K562 (cell line): ENCODE data around the gene RABGAP1L. TPM values are rescaled to one million over a fixed set of nuclear protein-coding genes. Genes with fewer than 3 reads are reported as not detected.

Source experiments
- ATAC-seq: fragments of 200-7000 bp; cut with Tn5 transposase; 3 replicates; pipeline ENCODE4 v1.9.1; 2020; ENCODE audit warnings: moderate library complexity
- BruUV-seq: library from RNA; stranded (reverse); fragments of 400-500 nt; replicated peaks from 2 replicates; lab custom pipeline; 2021; lab: Mats Ljungman, UMichigan
- CTCF ChIA-PET: fragments of 300-600 bp; formaldehyde crosslinking; extraction: SDS; loops from one replicate; lab custom pipeline; 2021; ENCODE audit warnings: low intra/inter-chr PET ratio; lab: Yijun Ruan, JAX
- POLR2A ChIA-PET: fragments of 300-600, 350-650 bp; sonication (Branson Sonifier 250); formaldehyde crosslinking; extraction: SDS; loops from one replicate; lab custom pipeline; 2021; ENCODE audit warnings: antibody characterized with exemption, inconsistent platforms; lab: Yijun Ruan, JAX
- DNase-seq, 4 experiments: peaks; one replicate each; pipeline versions ENCODE4 v3.0.0 to v3.0.0-alpha.2; 2011 to 2018; ENCODE audit warnings: low spot score in 3 of 4, mixed read lengths in 3 of 4; ENCODE audit errors: extremely low read depth in 1 of 4
- FAIRE-seq: peaks from 2 replicates; lab custom pipeline; 2011; peaks lifted over from hg19 to GRCh38; lab: Jason Lieb, UNC
- H2AFZ ChIP-seq: 2 replicates; pipeline ENCODE4 v1.6.0; 2011; ENCODE audit warnings: low read depth, low read length, control low read depth, inconsistent platforms
- H3K27ac ChIP-seq: fragments of 200-600 bp; 3 replicates; pipeline ENCODE4 v1.8.0; 2011; ENCODE audit warnings: low read depth, mild to moderate bottlenecking, control low read depth, inconsistent platforms, low read length, moderate library complexity, mixed read lengths; ENCODE audit errors: extremely low read depth
- H3K27me3 ChIP-seq, 2 experiments: fragments of 300-600 bp in 1 of 2; 2 replicates in 1 of 2; 3 replicates in 1 of 2; pipeline versions ENCODE4 v1.6.0 to v1.8.0; 2011; ENCODE audit warnings: inconsistent platforms in 2 of 2, low read length in 2 of 2, mild to moderate bottlenecking in 1 of 2, mixed read lengths in 1 of 2, moderate library complexity in 1 of 2; ENCODE audit not compliant: control insufficient read depth in 2 of 2, insufficient read depth in 2 of 2
- H3K36me3 ChIP-seq: fragments of 300-600 bp; 3 replicates; pipeline ENCODE4 v1.8.0; 2011; ENCODE audit warnings: mild to moderate bottlenecking, low read length, inconsistent platforms; ENCODE audit not compliant: control insufficient read depth, insufficient read depth
- H3K4me1 ChIP-seq, 2 experiments: fragments of 200-600 bp in 1 of 2; replicated peaks in 1 of 2; 2 replicates in 1 of 2; 3 replicates in 1 of 2; pipeline versions ENCODE4 v1.5.1 to v1.8.0; 2011; ENCODE audit warnings: inconsistent platforms in 2 of 2, low read length in 2 of 2, mild to moderate bottlenecking in 1 of 2, mixed read lengths in 1 of 2, moderate library complexity in 1 of 2; ENCODE audit not compliant: control insufficient read depth in 2 of 2, insufficient read depth in 2 of 2
- H3K4me2 ChIP-seq: 2 replicates; pipeline ENCODE4 v1.6.1; 2011; ENCODE audit warnings: low read length, control low read depth, inconsistent platforms, mixed read lengths; ENCODE audit not compliant: insufficient read depth
- H3K4me3 ChIP-seq: fragments of 200-600 bp; sonication (generic), shearing (Covaris generic); 2 replicates; pipeline ENCODE4 v1.5.1; 2016; ENCODE audit warnings: control low read depth, inconsistent platforms
- H3K79me2 ChIP-seq: fragments of 200-600 bp; 3 replicates; pipeline ENCODE4 v1.8.0; 2011; ENCODE audit warnings: low read length, inconsistent platforms; ENCODE audit not compliant: control insufficient read depth, insufficient read depth
- H3K9ac ChIP-seq, 2 experiments: 2 replicates each; pipeline versions ENCODE4 v1.6.0 to v1.6.1; 2011; ENCODE audit warnings: low read depth in 2 of 2, low read length in 2 of 2, control low read depth in 1 of 2, inconsistent platforms in 1 of 2, mild to moderate bottlenecking in 1 of 2, mixed read lengths in 1 of 2; ENCODE audit not compliant: insufficient read depth in 1 of 2
- H3K9me1 ChIP-seq: one replicate; pipeline ENCODE4 v1.6.0; 2011; ENCODE audit warnings: inconsistent platforms, mild to moderate bottlenecking, low read length, moderate library complexity; ENCODE audit not compliant: control insufficient read depth, insufficient read depth
- H3K9me3 ChIP-seq: replicated peaks from 2 replicates; pipeline ENCODE4 v1.5.1; 2011; ENCODE audit warnings: low read depth, low read length, inconsistent platforms; ENCODE audit not compliant: control insufficient read depth, insufficient read depth
- H4K20me1 ChIP-seq: replicated peaks from 2 replicates; pipeline ENCODE4 v1.6.1; 2011; ENCODE audit warnings: low read length, inconsistent platforms, mixed read lengths; ENCODE audit not compliant: control insufficient read depth, insufficient read depth
- ARID2 ChIP-seq: fragments of 450-650 bp; IDR thresholded peaks from 2 replicates; pipeline ENCODE4 v1.6.1; 2017; ENCODE audit warnings: antibody characterized with exemption, mild to moderate bottlenecking
- POLR2A ChIP-seq: fragments of 450-650 bp; conservative IDR thresholded peaks from 2 replicates; pipeline ENCODE4 v1.6.1; 2016
- RHOXF2B ChIP-seq: fragments of 250-450 bp; sonication (Bioruptor Pico); conservative IDR thresholded peaks from 2 replicates; pipeline ENCODE4 v1.5.1; 2021
- SIN3A ChIP-seq, 2 experiments: fragments of 150-350 bp in 1 of 2; IDR thresholded peaks; 2 replicates each; pipeline ENCODE4 v1.6.1; 2011 to 2016; ENCODE audit warnings: borderline replicate concordance in 2 of 2, low read depth in 2 of 2, low read length in 2 of 2, mild to moderate bottlenecking in 2 of 2, moderate library complexity in 2 of 2; ENCODE audit not compliant: control insufficient read depth in 1 of 2
- TAL1 ChIP-seq: fragments of 450-650 bp; IDR thresholded peaks from 2 replicates; pipeline ENCODE4 v1.6.1; 2016; ENCODE audit warnings: mild to moderate bottlenecking
- ZFPM2 ChIP-seq: fragments of 250-450 bp; sonication (Bioruptor Pico); IDR thresholded peaks from 2 replicates; pipeline ENCODE4 v1.5.1; 2022; ENCODE audit warnings: mild to moderate bottlenecking
- ZNF134 ChIP-seq: fragments of 250-450 bp; sonication (Bioruptor Pico); conservative IDR thresholded peaks from 2 replicates; pipeline ENCODE4 v1.4.0; 2020
- ZNF696 ChIP-seq: fragments of 250-450 bp; sonication (Bioruptor Pico); conservative IDR thresholded peaks from 2 replicates; pipeline ENCODE4 v1.4.0; 2020; ENCODE audit warnings: mild to moderate bottlenecking, moderate library complexity
- ZNF79 ChIP-seq: fragments of 250-450 bp; sonication (Bioruptor Pico); IDR thresholded peaks from 2 replicates; pipeline ENCODE4 v1.4.0; 2020; ENCODE audit warnings: low read depth, mild to moderate bottlenecking, moderate library complexity
- WGBS: fragments of 100-300 bp; shearing (Covaris generic); methylation state at CpG from one replicate; pipeline ENCODE4 v1.1.6; 2016; ENCODE audit warnings: low coverage, mixed read lengths; ENCODE audit not compliant: insufficient coverage; ENCODE audit errors: missing lambda C conversion rate; 5-methylcytosine and 5-hydroxymethylcytosine counted together
- in situ Hi-C: fragments of 300-500 bp; cut with MboI; formaldehyde crosslinking; loops from 4 replicates; pipeline ENCODE4 v1.15.0; 2018; ENCODE audit warnings: inconsistent platforms, mixed read lengths
- intact Hi-C: fragments of 100-400 bp; cut with micrococcal nuclease; formaldehyde crosslinking; loops from 2 replicates; pipeline ENCODE4 v1.14.2; 2022
- polyA plus RNA-seq, 8 experiments: library from polyadenylated mRNA; depleted of rRNA in 4 of 8; stranded (reverse) in 5 of 8; unstranded in 3 of 8; fragments of >200 nt; fragmentation: Nextera tagmentation in 2 of 8; fragmentation: Illumina TruSeq in 1 of 8; extraction: Ambion mirVana in 2 of 8; extraction: Trizol in 1 of 8; gene quantifications; 2 replicates each; pipeline versions ENCODE4 v1.2.1 to v1.2.3, GENCODE V29; 2011 to 2014; ENCODE audit warnings: inconsistent platforms in 1 of 8, missing spikeins in 1 of 8
- total RNA-seq, 7 experiments: library from RNA; depleted of rRNA in 6 of 7; stranded (reverse); fragments of >200 nt in 6 of 7; fragmentation: Illumina TruSeq in 2 of 7; extraction: Trizol in 2 of 7; gene quantifications; 2 replicates each; pipeline versions ENCODE4 v1.2.1 to v1.2.3, GENCODE V29; 2011 to 2021; ENCODE audit warnings: low replicate concordance in 1 of 7

RABGAP1L gene
- total and polyA plus RNA-seq, 9 of the 15 experiments (the other 6 are each of a cell fraction or from before 2014, with no cell fraction given), result 16.5 to 44.9 (median 26.7) TPM

DNA sequence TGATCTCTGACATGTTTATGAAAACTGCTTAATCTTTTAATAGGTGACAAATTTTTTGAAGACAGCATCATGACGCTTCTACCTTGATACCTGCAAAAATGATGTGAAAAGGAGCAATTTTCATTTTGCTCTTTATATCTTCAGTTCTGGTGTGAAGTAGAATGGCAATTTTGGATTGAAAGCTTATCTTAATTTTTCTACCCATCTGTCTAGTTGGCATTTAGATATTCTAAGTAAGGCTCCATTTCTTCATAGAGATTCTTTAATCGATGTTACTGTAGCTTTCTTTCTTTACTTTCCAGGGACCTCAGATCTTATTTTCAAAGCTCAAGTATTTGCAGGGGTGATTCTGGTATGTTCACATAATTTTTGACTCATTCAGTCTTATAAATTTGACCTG lies 256.2 kb downstream of the RABGAP1L start:
- POLR2A ChIA-PET, result interaction anchor here (0.7 to 1.0 kb wide), 3 partner anchors 10 to 15 kb away, joined by 3 to 4 read pairs (median 4); no protein-coding TSS in a partner anchor
- Histone ChIP-seq H3K9me3 (no peaks in the 10 kb centered on the region), H3K4me1 (no peaks in the 10 kb centered on the region), H3K4me3 (no peak overlapping the region), H4K20me1 (no peaks in the 10 kb centered on the region), H3K9me1 (no peaks in the 10 kb centered on the region), H2AFZ (no peak overlapping the region), H3K27me3 (no peaks in the 10 kb centered on the region), H3K36me3 (no peaks in the 10 kb centered on the region), H3K79me2 (no peaks in the 10 kb centered on the region), H3K27ac (no peak overlapping the region), H3K4me2 (no peak overlapping the region), H3K9ac (no peak overlapping the region)
- no peak for TF ChIP-seq ZNF696 (CRISPR knock-in tag)
- TF ChIP-seq TAL1, result no peak
- no peak for TF ChIP-seq ZFPM2 (CRISPR knock-in tag)
- in situ Hi-C loops (no loop called here), intact Hi-C loops (no loop called here)
- CTCF ChIA-PET, result no interaction called here
- 72% methylated on average over 2 of the region's 2 CpGs for WGBS
- ATAC-seq (no peak), DNase-seq (no peak), FAIRE-seq (no peak)
- BruUV-seq, result no TSS peak

DNA sequence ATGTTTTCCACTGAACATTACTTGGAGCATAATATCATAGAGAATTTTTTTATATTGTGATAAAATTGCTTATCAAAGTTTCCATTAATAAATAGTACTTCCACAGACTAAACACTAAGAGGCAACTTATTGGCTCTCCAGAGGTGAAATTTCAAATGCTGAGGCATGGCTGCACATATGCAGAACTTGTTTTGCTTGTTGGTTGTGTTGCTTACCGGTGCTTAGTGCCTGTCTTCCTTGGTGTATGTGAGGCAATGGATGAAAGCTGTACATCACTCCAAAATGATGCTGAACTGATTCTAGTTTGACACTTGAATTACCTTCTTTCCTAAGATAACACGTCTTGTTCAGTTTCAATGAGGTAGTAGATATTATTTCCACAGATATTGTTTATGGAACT lies 258.6 kb downstream of the RABGAP1L start:
- Histone ChIP-seq H3K36me3 (no peaks in the 10 kb centered on the region), H3K27me3 (no peaks in the 10 kb centered on the region), H4K20me1 (no peaks in the 10 kb centered on the region), H3K9me1 (no peaks in the 10 kb centered on the region), H3K4me2 (no peak overlapping the region), H3K27ac (no peak overlapping the region), H3K4me1 (no peaks in the 10 kb centered on the region), H3K4me3 (no peak overlapping the region), H2AFZ (no peak overlapping the region), H3K9ac (no peak overlapping the region), H3K9me3 (no peaks in the 10 kb centered on the region), H3K79me2 (no peaks in the 10 kb centered on the region)
- whole genome bisulfite sequencing, result 14% methylated on average over 2 of the region's 2 CpGs
- ATAC-seq, result no peak
- in situ Hi-C loops, result no loop called here
- ChIA-PET POLR2A (no interaction called here), CTCF (no interaction called here)
- intact Hi-C loops, result no loop called here
- no peak for DNase-seq
- BruUV-seq, result no TSS peak
- no peak for FAIRE-seq
- TF ChIP-seq ZNF79 (CRISPR knock-in tag) (no peak), ZNF134 (CRISPR knock-in tag) (no peak), SIN3A (IDR thresholded peaks at IDR 0.05; ENCODE audit: borderline replicate concordance in 2 of 2, control insufficient read depth in 1 of 2, low read depth in 2 of 2, low read length in 2 of 2) (no peak), RHOXF2B (CRISPR knock-in tag) (no peak), POLR2A (no peak), ARID2 (no peak)
